ENCODE data around the gene USP6NL.

The USP6NL gene

DNA sequence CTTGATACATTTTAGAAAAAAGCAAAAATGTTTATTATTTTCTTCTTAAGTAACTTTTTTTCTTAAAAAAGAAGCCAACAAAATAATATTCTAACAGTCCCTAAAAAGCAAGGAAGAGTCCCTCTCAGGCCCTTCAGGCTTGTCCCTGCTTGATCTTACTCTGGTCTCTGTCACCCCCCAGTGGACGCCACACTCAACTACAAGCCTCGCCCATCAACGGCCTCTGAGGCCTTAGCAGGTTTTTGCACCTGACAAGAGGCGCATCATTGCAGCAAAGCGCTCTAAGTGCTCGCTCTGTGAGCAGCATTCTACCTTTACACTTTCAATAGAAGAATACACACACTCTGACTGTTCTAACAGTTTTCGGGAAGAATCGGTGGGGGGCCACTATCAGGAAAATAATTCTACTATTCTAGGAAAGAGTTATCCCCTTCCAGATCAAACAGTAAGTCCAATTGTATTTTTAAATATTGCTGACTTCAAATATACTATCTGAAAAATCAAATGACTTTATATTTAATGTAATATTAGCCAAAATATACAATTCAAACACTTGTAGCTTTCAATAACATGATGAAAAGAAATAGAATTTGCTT is 139.2 kb downstream of the USP6NL start:
- DNase-seq = peak; percentile 39 to 72

DNA sequence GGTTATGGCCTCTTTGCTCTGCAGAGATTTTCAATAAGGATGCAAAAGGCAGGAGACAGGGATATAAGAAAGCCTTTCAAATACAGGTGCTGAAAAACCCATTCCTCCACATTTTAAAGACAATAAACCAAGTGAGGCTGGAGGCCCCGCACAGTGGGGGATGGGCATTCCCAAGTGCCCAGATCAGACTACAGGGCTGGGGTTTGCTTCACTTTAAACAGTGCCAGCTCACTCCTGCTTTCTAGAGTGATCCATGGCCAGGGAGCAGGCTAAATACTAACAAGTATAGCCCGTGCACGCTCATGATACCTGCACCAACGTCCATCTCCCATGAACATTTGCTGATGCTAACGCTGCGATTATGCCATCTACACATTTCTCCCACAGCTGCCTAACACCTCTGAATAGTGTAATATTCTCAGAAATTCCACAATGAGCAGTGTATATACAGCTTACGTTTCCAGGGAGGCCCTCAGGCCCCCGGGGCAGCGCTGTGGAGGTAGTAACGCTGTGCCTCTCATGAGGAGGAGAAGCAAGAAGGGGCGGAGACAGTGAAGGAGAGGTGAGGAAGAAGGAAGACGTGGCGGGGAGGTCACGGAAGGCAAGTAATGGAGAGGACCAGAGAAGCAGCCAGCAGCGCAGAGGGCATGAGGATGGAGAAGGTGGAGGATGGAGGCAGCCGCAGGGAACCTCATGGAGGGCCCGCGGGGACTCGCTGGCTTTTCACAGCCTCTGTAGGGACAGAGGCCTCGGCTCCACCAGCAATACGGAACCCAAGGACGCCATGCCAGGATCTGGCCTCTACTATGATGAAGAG is 141.7 kb downstream of the USP6NL start:
- no peak for DNase-seq

DNA sequence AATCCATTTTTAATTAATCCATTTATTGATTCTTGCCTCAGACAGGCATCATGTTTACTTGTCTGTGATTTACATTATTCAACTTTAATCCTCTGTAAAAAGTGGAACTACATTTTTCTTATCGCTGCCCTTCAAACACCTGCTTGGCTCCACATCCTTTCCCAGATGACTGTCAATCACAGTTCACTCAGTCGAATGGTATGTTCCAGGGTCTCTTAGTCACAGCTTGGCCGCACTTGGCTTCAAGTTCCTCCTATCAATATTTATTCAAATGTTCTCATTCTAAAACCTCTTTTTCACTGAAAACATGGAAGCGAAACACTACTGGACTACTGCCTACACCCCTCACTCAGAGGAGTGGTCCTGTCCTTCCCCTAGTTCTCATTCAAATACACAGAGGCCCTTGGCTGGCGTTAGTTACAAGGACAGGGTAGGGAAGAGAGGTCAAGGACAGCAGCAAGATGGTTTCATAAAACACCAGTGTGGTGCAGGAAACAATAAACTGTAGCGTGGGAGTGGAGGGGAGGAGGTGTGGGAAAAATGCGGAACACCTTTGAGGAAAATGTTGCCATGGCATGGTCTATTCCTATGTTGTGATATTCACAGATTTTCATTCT is 143.2 kb downstream of the USP6NL start:
- DNase-seq = no peak

DNA sequence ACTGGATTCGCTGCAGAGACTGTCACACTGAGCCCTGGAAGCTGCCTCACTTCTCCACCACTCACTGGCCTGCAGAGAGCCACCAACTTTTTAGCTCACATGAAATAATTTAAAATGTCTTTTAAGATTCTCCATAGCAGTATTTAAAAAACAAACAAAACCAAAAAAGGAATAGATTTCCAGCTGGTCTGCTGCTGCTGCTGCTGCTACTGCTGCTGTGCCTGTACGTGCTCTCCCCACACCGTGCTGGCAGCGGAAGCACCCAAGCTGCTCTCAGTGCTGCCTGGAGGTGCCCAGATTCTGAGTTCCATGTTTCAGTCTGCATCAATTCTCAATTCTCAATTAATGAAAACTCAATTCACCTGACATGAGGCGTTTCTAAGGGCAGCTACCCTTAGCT is 146.0 kb downstream of the USP6NL start:
- DNase-seq = no peak

DNA sequence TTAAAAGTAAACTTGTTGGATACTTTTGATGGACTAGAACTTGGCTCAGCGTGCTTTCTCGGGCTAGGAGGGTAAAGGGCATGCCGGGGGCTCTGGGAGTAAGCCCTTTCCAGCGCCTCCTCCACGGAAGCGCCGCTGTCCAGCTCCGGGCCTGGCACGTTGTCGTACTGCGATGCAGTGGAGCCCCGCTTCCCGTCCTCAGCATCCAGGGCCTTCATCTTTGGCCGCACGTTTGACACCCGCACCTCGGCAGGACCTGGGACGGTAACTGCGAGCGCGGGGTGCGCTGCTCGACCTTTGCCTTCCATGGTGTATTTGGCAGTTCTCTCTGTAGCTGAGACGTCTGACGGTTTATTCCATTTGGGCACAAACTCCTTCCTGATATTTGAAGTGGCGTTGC is 148.3 kb downstream of the USP6NL start:
- no peak for DNase-seq

DNA sequence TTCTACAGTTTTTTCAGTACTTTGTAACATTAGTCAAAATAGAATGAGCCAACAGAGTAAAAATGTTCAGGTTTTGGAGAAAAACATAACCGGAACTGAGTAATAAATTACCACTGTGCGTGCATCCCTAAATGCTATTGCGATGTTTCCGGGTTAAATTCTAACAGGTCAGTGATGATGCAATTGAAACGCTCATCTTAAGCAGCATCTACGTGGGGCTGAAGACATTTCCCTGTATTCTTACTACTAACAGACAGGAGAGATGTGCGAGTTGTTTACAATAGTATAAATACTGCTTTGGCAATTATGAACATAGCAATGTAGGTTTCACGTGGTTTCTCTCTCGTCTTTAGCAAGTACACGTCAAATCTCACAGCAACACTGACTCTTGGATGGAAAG is 149.4 kb downstream of the USP6NL start:
- no peak for DNase-seq

DNA sequence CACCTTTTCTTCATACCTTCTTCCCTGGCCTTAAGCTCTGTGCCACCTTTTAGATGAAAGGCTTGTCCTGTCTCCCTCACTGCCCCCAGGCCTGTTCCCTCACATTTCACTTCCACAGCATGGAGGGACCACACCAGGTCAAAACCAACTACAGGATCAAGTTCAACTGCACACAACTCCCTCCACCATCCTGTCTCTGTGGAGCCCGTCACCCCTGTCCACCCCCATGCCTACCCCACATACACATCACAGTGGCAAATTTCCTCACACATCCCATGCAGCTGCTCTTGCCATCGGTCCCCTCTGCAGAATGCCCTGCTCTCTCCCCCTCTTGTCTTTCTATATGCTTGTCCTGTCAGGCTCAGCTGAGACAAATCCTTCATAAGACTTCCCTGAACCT is 154.1 kb downstream of the USP6NL start:
- no peak for DNase-seq

DNA sequence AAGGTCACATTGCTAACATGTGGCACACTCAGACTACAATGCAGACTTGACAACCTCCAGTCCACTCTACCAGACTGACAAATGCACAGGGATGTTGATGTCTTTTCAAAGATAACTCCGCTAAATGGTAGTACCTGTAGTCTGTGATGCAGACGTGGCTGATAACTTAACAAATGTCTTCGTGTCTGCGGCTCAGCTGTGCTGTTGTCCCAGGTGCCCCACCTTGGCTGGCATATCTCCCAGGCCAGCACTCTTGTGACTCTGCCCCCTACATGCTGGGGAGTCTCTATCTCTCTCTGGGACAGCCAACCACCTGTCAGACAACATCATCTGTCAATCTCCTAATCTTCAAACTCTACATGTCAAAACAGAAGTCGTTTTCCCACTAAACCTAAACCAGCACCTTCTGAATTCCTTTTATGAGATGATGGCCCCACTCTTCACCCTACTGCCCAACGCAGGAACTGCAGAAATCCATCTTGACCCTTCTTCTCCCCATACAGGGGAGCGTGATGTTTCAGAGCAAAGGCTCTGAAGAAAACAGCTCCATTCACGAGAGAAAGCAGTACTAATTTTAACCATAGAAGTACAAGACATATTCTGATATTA is 156.4 kb downstream of the USP6NL start:
- DNase-seq = no peak

DNA sequence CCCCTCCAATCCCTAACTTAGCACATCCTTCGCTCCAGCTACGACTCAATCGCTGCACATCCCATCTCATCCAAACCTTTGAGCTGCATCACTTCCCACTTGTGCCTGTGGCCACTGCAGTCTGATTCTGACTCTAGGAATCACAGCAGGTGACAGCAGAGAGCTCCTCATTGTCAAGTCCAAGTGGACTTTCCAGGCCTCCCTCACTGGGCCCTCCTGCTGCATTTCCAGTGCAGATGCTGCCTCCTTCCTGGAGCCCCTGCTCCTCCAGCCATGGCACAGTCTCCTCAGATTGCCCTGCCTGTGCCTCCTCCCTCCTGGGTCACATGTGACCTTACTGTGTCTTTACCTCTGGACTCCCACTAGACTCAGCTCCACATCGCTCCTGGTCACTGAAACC is 157.3 kb downstream of the USP6NL start:
- DNase-seq = no peak

DNA sequence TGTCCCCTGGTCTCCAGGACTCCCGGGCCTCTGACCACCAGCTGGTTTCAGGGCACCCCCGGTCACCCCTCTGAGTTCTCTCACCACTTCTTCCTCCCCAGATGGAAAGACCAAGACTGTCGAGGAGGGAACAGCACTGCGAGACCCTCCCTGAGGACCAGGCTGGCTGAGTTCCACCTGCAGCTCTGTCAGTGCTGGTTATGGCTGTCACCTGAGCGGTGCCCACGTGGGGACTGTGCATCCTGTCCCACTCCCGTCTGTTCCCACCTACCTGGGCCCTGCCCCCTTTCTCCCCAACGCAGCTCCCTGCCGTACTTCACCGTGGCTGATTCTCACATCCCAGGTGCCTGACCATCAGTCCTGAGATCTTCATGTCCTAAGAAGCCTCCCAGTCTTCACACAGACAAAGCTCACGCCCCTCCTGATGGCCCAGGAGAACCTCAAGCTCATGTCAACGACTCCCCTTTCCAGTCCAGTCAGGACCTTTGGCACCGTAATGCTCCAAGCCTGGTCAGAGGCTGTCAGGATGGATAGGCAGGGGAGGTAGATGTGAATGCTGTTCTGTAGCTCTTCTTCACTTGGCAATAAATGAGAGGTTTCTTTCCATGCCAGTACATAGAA is 159.7 kb downstream of the USP6NL start:
- no peak for DNase-seq

DNA sequence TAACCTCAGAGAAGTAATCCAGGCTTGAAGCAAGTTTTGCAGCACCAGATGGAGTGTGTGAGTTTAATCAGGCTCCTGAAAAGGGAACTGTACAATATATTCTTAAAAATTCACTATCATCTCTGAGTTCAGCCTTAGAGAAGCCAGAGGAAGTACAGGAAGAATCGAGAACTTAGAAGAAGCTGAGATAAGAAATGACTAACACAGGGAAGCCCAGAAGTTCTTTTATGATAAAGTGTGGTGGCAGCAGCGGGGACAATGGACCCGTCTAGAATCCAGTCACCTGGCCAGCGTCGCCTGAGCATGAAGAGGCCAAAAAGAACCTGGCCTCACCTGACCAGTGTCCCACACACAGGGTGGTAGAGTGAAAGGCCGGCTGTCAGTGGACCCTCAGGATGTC is 161.0 kb downstream of the USP6NL start:
- peak in 1 of 2 donors; percentile 5 for DNase-seq

DNA sequence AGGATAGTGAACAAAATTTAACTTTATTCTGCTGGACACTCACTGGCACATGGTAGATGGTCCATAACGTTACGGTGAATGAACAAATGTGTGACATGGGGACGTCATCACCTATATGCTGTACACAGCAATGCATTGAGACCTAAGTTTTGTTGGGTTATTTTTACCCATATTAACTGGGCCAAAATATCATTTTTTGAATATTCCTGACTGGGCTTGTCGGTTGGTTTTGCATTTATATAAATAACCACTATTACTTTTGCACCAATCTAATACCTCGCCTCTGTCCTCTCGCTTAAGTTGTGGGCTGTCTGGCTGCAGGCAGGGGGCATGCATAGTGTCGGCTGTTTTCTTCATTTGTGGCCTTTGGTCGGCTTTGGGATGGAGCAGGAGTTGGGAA is 161.7 kb downstream of the USP6NL start:
- DNase-seq = no peak

DNA sequence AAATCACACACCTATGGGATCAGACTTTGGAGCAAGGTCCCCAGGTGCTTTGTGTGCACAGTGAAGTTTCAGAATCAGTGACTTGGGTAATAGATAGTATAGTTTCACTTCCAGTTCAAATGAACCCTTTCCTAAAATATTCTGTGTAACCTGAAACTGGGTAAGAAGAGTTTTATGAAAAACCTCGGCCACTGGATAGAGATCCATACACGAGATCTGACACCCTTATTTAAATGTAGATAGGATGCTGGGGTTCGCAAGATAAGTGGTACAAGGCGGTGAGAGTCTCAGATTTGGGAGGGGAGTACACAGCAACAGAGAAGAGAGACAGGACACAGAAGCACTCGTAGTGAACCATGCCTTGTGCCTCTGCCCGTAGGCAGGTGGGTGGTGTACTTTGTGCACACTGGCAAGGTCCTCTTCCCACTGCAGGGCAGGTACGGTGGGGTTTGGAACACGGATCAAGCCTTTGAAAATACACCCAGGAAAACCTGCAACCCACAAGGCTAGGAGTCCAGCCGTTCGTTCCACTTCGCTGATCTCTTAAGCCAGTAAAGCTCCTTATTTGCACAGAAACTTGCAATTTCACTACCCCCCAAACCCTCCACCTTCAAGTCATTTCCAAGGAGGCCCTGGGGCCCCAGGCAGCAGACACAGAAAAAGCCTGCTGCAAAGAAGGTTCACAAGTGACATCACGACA is 162.8 kb downstream of the USP6NL start:
- DNase-seq = no peak

DNA sequence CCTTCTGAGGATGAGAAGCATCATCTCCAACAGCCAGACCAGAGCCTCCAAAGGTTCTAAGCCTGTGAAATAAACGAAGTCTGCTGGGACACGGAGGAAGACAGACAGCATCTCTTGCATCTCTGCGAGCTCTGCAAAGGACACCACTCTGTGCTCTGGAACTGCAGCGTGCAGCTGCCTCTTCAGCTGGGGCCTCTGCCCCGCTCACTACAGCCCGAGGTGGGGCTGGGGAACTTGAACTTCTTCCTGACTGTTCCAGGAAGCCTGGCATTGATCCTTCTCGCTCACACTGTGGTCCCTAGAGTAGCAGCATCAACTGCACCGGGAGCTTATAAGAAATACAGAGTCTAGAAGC is 163.3 kb downstream of the USP6NL start:
- no peak for DNase-seq

DNA sequence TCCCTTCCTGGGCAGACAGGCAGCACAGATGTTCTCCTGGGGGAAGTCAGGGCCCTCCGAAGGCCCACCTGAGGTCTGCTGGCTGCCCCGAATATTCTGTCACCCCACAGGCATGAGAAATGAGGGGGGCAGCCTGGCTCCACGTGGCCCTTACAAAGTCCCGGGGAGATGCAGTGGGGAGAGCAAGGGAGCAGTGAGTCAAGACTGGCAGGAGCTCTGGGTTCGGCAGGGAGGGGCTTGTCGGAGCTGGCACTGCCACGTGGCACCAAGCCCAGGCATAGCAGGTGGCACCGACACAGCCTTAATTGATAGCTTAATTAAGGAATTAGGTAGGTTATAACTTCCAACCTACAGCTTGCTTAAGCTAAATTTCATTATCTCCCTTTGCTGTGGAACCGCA is 163.9 kb downstream of the USP6NL start:
- no peak for DNase-seq

DNA sequence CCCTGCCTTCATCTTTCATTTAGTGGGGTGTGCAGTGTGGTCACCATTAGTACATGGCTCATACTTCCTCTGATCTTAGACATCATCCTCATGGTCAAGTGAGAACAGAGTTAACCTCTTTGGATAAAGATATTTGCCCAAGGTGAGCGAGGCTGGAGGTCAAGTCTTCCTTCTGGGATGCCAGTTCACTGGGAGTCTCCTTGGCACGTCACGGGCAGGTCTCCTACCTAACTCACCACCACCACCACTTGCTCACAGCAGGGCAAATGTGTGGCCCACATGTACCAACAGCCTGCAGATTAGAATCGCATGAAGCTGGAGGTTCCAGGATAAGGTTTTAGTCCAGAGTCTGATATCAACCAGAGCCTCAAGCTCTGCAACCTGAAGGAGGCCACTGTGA is 164.6 kb downstream of the USP6NL start:
- no peak for DNase-seq

DNA sequence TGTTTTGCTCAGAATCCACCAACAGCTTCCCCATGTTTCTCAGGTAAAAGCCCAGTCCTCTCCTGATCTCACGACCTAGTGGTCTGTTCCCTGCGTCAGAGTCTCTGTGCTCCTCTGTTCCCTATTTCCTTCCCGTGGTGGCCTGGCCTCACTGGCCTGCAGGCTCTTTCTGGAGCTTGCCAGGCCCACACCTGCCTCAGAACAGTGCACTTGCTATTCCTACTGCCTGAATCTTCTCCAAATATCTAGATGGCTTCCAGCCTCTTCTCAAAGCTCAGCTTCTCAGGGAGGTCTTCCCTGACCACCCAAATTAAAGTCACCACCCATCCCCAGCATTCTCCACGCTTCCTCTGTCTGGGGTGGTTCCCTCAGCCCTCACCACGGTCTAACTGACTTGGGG is 165.3 kb downstream of the USP6NL start:
- DNase-seq = no peak

DNA sequence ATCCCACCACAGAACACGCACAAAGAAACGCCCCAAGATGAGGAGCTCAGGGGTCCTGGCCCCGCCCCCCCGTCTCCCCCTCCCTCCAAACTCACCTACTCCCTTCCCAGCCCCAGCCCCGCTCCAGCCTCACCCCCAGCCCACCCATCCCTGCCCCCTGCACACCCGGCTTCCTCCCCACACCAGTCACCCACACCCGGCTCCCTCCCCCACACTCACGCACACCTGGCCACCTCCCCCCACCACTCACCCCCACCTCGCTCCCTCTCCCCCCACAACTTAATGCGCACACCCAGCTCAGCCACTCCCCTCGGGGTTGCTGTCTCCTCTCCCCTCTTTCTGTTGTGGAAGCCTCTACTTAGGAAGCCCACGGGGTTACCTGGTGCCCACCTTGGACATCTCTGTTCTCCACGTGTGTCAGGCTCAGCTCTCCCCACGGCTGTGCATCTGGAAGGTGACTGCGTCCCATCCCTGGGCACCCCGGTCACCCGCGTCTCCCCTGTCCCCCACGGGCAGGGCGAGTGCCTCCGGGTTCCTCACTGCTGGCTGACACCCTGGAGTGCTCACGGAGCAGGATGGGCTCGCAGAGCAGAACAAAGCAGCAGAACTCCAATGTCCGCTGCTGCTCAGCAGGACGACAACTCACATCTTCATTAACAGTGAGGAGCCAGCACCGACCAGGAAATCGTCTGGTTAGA is 166.8 kb downstream of the USP6NL start:
- no peak for DNase-seq

DNA sequence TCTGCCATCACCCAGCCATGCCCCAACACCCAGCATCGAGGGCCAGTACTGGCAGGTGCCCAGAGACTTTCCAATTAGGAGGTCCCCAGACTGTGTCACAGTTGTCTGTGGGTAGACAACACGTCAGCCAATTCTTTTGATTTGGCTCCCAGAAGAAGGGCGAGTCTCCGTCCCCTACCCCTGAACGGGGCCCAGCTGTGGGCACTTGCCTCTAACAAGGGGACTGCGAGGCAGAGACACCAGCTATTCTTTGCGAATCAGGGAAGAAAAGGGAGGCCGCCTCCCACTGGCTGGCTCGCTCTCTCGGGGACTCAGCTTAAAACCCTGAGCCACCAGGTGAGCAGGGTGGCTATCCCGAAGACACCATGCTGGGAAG is 167.3 kb downstream of the USP6NL start:
- DNase-seq = no peak

DNA sequence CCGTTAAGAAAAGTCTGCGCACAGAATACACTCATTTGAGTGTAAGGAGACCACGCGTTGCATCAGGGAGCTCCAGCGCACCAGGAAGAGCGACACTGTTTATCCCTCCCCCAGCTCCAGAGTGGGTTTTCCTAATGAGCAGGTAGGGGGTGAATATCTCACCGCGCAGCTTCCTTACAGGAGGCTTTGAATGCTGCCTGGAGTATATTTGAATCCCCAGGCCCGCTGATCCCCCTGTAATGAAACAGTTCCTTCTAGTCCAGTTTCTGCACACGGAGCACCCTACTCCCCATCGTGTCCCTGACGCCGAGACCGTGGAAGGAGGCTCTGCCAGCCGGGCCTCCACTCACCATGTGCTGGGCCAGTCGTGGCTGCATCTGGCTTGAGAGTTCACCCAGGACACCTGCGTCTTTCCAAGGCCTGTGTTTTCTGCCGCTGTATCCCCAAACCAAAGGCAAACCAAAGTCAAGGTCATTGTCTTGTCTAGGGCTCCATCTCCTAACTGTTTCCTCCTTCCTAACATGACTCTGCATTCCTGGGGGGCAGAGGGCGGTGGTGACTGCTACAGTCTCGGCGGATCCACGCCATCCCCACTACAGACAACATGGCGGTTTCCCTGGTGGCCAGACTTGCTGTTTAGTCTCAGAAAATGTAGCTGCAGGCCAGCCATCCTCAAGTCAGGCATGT is 167.8 kb downstream of the USP6NL start:
- no peak for DNase-seq

DNA sequence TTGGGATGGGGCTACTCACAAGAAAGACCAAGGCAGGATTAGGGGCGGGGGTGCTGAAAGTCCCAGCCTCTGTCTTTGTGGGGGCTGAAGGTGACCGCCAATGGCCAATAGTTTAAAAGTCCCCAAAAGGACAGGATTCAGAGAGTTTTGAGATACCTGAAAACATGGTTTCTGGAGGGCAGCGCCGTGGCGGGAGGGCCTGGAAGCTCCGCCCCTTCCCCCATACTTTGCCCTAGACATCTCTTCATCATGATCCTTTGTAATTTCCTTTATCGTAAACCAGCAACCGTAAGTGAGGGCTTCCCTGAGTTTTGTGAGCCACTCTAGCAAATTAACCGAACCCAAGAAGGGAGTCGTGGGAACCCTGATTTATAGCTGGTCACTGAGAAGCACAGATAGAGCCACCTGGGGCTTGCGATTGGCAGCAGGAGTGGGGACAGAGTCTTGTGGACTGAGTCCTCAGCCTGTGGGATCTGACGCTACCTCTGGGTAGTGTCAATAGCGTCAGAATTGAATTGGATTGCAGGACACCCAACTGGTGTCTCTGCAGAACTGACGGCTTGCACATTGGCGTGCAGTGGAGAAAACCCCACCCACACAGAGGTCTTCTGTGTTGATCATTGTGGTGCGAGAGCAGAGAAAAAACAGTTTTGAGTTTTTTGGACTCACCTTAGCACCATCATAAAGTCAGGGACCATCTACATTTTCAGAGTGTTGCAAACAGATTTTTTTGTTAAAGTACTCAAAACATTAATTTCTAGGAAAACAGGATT is 169.3 kb downstream of the USP6NL start:
- no peak for DNase-seq

Data from inflammatory macrophage treated with lipopolysaccharide for 1 hour (primary cell).